Measurements from ENCODE around the gene HECW1. TPM values are rescaled to one million over a fixed set of nuclear protein-coding genes. Genes with fewer than 3 reads are reported as not detected.

The HECW1 gene
- total and polyA plus RNA-seq, 5 experiments from 2014 or later: not detected

DNA sequence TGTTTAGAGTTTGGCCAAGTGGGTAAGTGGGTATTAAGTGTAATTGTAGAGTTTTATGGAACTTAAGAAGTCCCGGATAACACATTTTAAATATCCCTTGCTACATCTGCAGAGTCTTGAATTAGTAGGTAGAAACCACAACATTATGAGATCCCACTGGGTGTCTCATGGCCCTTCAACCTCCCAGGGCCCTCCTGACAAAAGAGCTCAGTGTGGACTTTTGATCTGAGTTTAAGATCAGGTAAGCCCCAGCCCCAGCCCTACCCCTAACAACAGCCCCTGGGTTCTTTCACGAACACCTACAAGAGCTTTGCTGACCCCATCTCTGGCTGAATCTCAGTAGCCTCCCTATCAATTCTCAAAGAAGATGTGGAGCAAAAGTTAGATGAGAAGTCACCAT, 405.0 kb downstream of the HECW1 start:
- no peak for DNase-seq
- no peak overlapping the region for H3K4me3 Mint-ChIP-seq
- POLR2A ChIA-PET: no interaction called here
- ATAC-seq: no peak
- H3K4me1 Mint-ChIP-seq: peaks cover 0 to 3% (median under 1%) of the 10 kb centered on the region in 4 donors
- H3K27me3 Mint-ChIP-seq: peaks cover 0 to 17% (median 14%) of the 10 kb centered on the region in 5 donors
- no peak overlapping the region for H3K27ac Mint-ChIP-seq
- H3K9me3 Mint-ChIP-seq: no peaks in the 10 kb centered on the region
- H3K36me3 Mint-ChIP-seq: no peaks in the 10 kb centered on the region

DNA sequence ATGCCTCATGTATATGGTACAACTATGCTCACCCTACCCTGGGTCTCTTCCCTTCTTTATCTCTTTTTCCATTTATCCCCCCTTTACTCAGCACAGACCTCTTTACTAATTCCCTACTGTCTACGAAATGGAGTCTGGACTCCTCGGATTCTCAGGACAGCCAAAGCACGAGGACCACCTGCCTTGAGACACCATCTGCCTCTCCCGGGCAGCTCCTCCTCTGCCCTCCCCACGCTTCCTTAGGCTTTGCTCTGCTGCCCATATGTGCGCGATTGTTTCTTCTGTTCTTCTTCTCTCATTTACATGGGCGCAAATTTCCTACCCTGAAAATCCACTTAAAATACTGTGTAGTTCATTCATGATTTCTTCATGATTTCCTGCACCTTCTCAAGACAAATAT, 407.8 kb downstream of the HECW1 start:
- no peaks in the 10 kb centered on the region for H3K36me3 Mint-ChIP-seq
- POLR2A ChIA-PET: no interaction called here
- peaks cover 0 to 3% (median 2%) of the 10 kb centered on the region in 5 donors for H3K27me3 Mint-ChIP-seq
- no peak for DNase-seq
- H3K4me1 Mint-ChIP-seq: peaks cover 0 to 1% (median 0%) of the 10 kb centered on the region in 4 donors
- H3K4me3 Mint-ChIP-seq: no peak overlapping the region
- no peaks in the 10 kb centered on the region for H3K9me3 Mint-ChIP-seq
- H3K27ac Mint-ChIP-seq: no peak overlapping the region
- ATAC-seq: no peak

DNA sequence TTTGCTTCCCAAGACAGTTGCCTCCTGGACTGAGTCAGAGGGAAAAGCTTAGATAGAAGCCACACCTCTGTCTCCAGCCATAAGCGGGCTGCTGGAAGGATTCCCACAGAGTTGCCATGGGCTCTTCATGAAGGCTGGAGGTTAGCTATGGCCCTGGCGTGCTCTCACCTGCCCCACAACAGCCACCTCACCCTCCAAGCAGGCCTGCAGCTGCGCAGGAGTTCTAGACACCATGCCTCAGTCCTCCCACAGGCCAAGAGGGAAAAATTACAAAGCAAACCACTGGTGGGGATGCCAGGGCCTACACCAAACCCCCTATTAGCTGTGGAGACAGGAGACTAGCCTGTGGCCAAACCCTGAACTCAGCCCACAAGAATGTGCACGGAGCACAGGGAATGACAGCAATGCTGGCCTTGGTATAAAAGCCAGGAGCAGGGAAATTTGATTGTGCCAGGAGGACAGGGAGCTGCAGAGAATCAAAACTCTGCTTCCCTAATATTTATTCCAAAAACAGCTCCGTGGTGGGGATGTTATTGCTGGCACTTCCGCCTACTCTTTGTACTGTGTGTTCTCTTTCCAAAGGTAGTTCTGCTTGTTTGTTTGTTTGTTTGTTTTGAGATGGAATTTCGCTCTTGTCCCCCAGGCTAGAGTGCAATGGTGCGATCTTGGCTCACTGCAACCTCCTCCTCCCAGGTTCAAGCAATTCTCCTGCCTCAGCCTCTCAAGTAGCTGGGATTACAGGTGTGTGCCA, 410.1 kb downstream of the HECW1 start:
- POLR2A ChIA-PET: interaction anchor here (0.6 kb wide), 1 partner anchor 221 kb away, joined by 4 read pairs; no protein-coding TSS in a partner anchor
- H3K4me3 Mint-ChIP-seq: no peak overlapping the region
- H3K27me3 Mint-ChIP-seq: peaks cover 0 to 3% (median 0%) of the 10 kb centered on the region in 5 donors
- no peak for ATAC-seq
- no peak overlapping the region for H3K27ac Mint-ChIP-seq
- H3K4me1 Mint-ChIP-seq: peaks cover 0 to 1% (median 0%) of the 10 kb centered on the region in 4 donors
- DNase-seq: no peak
- no peaks in the 10 kb centered on the region for H3K36me3 Mint-ChIP-seq
- H3K9me3 Mint-ChIP-seq: no peaks in the 10 kb centered on the region

DNA sequence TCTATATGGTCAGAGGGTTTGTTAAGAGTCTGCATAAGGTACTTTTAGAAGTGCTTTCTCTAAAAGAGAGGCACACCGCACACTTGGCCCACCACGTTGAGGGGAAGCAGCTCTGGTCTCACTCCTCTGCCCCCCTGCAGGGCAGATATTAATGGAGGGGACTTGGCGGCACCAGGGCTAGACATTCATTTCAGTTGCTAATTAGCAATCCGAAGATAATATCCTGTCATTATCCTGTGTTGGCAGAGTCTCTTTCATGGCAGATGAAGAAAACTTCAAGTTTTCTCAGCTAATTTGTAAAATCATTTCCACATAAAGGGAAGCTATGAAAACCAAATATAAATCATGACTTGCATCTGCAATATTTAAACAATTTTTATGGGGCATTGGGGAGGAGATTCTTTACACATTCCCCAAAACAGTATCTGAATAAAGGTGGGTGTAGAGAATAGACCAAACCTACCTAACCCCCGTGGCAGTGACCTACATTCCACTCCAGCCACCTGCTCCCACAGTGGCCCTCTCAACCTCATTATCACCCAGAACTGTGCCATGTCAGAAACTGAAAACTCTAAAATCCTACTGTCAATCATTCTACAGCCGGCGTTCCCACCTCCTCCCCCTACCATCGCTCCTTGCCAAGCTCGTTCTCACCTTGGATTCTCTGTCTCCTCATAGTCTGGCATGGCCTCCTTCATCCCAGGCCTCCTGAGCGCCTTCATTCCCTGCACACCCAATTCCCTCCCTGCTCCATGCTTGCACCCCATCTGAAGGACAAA, 416.3 kb downstream of the HECW1 start:
- ATAC-seq (no peak), DNase-seq (no peak)
- H3K27me3 Mint-ChIP-seq: peaks cover 0 to 3% (median 1%) of the 10 kb centered on the region in 5 donors
- H3K4me3 Mint-ChIP-seq: no peak overlapping the region
- H3K9me3 Mint-ChIP-seq: no peaks in the 10 kb centered on the region
- H3K27ac Mint-ChIP-seq: peak overlapping the region in 1 of 10 donors; percentile 13
- peaks cover 0 to 2% (median 0%) of the 10 kb centered on the region in 4 donors for H3K4me1 Mint-ChIP-seq
- POLR2A ChIA-PET: no interaction called here
- no peaks in the 10 kb centered on the region for H3K36me3 Mint-ChIP-seq

DNA sequence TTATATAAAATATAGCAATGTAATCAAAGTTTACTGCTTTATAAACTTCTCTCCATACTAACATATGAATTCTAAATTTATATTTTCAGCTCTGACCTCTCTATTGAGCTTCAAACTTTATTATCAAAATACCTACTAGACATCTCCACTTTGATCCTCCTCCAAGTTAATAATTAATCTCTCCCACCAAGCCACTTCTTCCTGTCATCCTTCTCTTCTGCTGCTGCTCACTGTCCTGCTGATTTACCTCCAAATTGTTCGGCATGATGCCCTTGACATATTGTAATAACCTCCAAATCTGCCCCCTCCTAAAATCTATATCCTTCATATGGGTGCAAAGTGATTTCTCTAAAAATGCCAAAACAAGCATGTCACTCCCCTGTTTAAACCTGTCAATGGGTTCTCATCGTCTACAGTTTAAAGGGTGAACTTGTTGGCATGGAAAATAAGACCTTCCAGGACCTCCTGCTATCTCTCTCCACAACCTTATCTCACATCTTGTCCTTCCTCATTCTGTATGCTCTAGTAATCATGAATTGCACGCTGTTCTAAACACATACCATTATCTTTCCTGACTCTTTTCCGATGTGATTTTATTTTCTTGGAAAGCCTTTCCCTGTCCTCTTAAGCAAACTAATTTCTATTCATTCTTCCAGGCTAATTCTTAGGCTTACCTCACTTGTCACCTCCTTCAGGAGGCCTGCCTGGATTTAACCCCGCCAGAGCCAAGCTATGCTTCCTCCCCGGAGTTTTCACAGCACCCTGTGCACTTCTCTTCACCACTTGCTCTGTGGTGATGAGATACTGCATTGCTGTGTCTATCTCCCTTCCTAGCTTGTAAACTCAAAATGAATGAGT, 418.3 kb downstream of the HECW1 start:
- ATAC-seq (no peak), DNase-seq (no peak)
- Mint-ChIP-seq H3K27me3 (peaks cover 0 to 3% (median 0%) of the 10 kb centered on the region in 5 donors), H3K36me3 (no peaks in the 10 kb centered on the region), H3K4me3 (no peak overlapping the region), H3K9me3 (no peaks in the 10 kb centered on the region), H3K4me1 (peaks cover 0 to 4% (median 0%) of the 10 kb centered on the region in 4 donors), H3K27ac (no peak overlapping the region)
- POLR2A ChIA-PET: no interaction called here

DNA sequence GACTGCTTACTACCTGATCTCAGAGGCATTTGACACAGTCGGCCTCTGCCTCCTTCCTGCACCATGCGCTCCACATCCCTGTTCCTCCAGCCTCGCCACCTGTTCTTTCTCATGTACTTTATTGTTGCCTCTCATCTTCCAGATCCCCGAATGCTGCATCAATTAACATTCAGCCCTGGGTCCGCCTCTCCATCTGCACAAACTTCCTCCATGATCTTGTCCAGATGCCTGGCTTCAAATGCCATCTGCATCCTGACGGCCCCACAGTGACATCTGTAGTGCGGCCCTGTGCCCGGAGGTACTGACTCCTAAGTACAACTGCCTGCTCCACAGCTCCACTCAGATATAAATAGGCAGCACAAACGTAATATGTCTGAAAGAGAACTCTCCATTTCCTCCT, 419.3 kb downstream of the HECW1 start:
- peaks cover 0 to 3% (median 0%) of the 10 kb centered on the region in 5 donors for H3K27me3 Mint-ChIP-seq
- POLR2A ChIA-PET: no interaction called here
- no peak for DNase-seq
- no peak overlapping the region for H3K4me3 Mint-ChIP-seq
- no peak for ATAC-seq
- no peaks in the 10 kb centered on the region for H3K9me3 Mint-ChIP-seq
- no peaks in the 10 kb centered on the region for H3K36me3 Mint-ChIP-seq
- no peak overlapping the region for H3K27ac Mint-ChIP-seq
- peaks cover 0 to 4% (median 0%) of the 10 kb centered on the region in 4 donors for H3K4me1 Mint-ChIP-seq

DNA sequence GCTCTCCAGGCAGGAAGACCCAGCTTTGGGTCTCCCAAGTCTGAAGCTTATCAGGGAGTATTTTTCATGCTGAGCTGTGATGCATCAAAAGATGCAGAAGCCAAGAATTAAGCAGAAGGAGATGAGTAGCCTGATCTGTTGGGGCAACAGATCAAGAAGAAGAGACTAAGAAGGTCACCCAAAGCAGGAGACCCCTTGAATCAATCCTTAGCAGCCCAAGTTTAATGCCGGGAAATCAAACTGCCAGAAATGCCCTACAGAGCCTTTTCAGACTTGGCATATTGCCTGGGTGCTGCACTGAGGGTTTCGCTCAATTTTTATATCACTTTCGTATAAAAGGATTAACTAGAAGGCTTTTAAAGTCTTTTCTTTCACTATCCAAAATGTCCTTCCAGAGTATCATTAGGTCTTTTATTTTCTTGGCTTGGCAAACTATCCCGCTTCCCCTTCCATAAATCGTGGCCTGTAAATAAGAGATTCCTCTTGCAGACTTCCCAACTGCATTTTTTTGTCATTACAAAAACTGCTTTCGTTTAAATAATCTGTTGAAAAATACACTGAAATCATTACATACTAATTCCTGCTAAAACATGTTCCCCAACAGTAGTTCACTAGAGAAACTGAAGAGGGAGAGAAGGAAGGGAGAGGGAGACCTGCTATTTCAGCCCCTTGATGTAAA, 421.5 kb downstream of the HECW1 start:
- Mint-ChIP-seq H3K9me3 (no peaks in the 10 kb centered on the region), H3K27me3 (peaks cover 0 to 3% (median 0%) of the 10 kb centered on the region in 5 donors), H3K36me3 (no peaks in the 10 kb centered on the region), H3K4me1 (peaks cover 0 to 4% (median 0%) of the 10 kb centered on the region in 4 donors), H3K27ac (no peak overlapping the region), H3K4me3 (no peak overlapping the region)
- POLR2A ChIA-PET: no interaction called here
- ATAC-seq (no peak), DNase-seq (no peak)

DNA sequence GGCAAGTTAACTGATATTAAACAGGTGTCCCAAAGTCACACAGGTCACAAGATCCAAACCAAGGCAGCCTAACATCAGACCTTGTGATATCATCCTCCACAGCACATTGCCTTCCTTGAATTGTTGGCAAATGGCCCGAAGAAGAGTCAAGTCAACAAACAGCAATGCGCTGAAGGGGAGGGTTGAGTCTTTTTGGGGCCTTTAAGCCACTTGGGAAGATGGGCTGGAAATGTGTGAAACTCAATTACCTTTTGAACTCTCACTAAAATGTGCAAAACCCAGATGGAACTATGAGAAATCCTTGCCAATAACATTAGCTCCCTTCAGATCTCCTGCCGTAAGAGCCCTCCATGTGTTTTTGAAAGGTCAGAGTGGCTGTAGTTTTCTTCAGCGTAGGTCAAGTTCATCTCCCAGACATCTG, 422.6 kb downstream of the HECW1 start:
- no peak for DNase-seq
- Mint-ChIP-seq H3K4me1 (peaks cover 0 to 2% (median 0%) of the 10 kb centered on the region in 4 donors), H3K36me3 (no peaks in the 10 kb centered on the region), H3K9me3 (no peaks in the 10 kb centered on the region), H3K27ac (no peak overlapping the region), H3K4me3 (no peak overlapping the region), H3K27me3 (peaks cover 0 to 2% (median 0%) of the 10 kb centered on the region in 5 donors)
- POLR2A ChIA-PET: no interaction called here
- ATAC-seq: no peak

DNA sequence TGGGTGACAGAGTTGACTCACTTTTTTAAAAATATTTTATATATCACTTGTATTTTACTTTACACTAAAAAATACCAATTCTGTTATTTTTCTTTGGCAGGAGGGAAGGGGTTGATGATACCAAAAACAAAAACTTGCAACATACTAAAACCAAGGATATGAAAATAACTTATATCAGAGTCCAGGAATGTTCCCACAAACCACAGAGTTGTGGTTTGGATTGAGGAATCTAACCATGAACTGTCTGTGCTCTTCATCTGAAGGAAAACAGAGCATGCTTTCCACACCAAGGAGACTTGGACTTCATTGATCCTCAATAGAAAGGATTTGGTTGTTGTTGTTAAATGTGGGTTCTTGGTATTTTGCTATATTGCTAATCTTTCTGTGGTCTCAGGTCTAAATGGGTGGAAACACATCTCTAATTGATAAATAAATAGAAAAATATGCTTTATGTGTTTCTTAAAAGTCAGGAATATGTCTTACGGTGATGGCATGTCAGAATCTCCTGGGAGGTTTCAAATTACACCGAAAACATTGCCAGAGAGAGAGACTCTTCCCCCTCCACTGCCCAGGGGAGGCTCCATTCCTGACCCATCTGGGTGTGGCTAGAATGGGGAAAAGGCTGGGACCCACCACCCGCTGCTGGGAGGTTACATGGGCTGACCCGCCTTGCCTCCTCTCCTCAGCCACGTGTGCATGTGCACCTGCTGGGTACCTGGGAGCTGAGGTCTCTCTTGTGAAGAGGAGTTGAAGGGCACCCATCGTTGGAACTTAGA, 423.6 kb downstream of the HECW1 start:
- POLR2A ChIA-PET: no interaction called here
- H3K9me3 Mint-ChIP-seq: no peaks in the 10 kb centered on the region
- no peak for ATAC-seq

DNA sequence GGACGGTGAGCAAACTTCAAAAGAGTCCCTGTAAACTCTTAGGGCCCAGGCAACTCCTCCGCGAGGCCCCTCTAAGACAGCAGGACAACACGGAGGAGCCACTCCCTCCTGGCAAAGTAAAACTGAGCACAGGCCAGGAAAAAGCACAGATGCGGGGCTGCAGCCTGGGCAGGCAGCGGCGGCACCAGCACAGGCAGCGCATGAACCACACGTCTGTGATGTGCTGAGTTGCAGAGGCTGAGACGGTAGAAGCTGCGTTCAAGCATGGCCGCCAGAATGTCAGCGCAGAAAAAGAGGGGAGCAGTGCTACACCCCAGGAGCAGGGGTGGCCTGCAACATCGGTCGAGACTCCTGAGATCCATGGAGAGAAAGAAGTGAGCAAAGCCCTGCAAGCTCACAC, 424.3 kb downstream of the HECW1 start:
- DNase-seq (no peak), ATAC-seq (no peak)
- H3K27me3 Mint-ChIP-seq: peaks cover 0 to 4% (median 0%) of the 10 kb centered on the region in 5 donors
- H3K27ac Mint-ChIP-seq: no peak overlapping the region
- no peak overlapping the region for H3K4me3 Mint-ChIP-seq
- peaks cover 0 to 2% (median 0%) of the 10 kb centered on the region in 4 donors for H3K4me1 Mint-ChIP-seq
- POLR2A ChIA-PET: no interaction called here
- no peaks in the 10 kb centered on the region for H3K9me3 Mint-ChIP-seq
- no peaks in the 10 kb centered on the region for H3K36me3 Mint-ChIP-seq

More for the DNA sequence above, 423.6 kb downstream of the HECW1 start:
- Mint-ChIP-seq H3K27ac (no peak overlapping the region), H3K36me3 (no peaks in the 10 kb centered on the region), H3K4me3 (no peak overlapping the region), H3K4me1 (peaks cover 0 to 2% (median 0%) of the 10 kb centered on the region in 4 donors), H3K27me3 (peaks cover 0 to 4% (median 0%) of the 10 kb centered on the region in 5 donors)
- no peak for DNase-seq

DNA sequence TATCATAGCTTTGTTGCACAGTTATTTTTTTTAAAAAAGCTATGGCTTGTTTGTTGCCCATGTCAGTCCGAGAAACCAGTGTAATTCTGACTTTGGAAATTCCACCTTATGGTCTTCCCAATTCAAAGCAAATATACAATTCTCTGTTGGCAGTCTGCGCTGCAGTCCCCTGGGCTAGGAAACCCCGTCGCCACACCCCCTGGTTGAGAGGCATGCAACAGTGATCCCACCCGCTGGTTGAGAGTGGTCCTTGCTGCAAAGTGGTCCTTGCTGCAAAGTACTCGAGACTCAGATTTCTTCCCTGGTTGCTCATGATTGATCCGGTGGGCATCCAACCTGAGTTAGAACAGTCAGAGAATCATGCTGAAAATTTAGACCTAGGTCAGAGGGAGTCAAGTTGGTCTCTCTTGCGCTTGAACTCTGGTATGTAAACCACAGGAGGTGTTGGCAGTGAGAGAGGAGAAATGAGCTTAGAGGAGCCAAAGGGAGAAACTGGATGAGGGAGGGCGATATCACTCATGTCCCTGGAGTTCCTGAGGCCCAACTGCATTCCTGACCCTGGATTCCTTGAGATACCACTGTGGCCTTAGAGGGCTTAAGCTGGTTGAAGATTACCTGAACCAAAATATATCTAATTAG, 425.4 kb downstream of the HECW1 start:
- DNase-seq (no peak), ATAC-seq (no peak)
- Mint-ChIP-seq H3K4me3 (no peak overlapping the region), H3K9me3 (no peaks in the 10 kb centered on the region), H3K27me3 (peaks cover 0 to 8% (median 3%) of the 10 kb centered on the region in 5 donors), H3K4me1 (peaks cover 0 to 2% (median 0%) of the 10 kb centered on the region in 4 donors), H3K36me3 (no peaks in the 10 kb centered on the region), H3K27ac (no peak overlapping the region)
- POLR2A ChIA-PET: no interaction called here
